A549 treated with GW870086 at 1 μM for 4 hours (cell line): Measurements from ENCODE around the gene TSFM. TPM values are rescaled to one million over a fixed set of nuclear protein-coding genes. Genes with fewer than 3 reads are reported as not detected.

ENCODE experiments used
- total RNA-seq: library from RNA; stranded (reverse); fragments of 200-300 nt; extraction: Qiagen RNA extraction; gene quantifications from 5 replicates; pipeline ENCODE4 v1.2.3, GENCODE V29; 2022; ENCODE audit warnings: low read depth

TSFM gene
- total RNA-seq, result 64.0 to 86.3 TPM (median 72.3 TPM) in 5 replicates

DNA sequence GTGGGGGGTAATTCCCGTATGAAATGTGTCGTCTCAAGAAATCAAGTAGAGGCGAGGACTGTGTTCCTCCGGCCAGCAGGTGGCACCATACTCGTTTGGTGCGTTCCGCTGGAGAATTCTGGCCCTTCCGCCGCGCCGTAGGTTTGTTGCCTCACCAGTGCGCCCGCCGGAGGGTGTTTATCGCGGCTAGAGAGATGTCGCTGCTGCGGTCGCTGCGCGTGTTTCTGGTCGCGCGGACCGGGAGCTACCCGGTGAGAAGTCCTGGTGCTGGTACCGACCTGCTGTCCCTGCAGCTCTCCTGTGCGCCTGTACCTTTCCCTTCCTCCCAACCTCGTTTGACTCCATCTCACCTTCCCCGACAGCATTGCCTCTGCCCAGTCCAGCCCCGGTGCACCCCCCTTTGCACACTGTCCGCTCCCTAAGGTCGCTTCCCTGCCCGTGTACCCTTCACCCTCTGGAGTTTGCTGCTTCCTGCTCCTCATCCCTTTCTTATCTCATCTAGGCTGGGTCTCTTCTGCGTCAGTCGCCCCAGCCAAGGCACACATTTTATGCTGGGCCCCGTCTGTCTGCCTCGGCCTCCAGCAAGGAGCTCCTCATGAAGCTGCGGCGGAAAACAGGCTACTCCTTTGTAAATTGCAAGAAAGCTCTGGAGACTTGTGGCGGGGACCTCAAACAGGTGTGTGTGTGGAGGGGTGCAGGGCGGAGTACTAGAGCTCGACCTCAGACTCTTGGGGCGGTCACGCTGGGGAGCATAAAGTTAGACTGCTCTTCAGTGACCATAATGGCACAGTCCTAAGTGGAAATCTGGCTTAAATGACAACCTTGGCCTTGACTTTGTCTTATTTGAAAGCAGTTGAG, at the start of gene TSFM:
TSS of gene TSFM (plus strand) at position 180 of the 858 bp plus-strand sequence. CDS start at position 195, 15 bp downstream.

GRCh38 chr12:57738661-57739237, 43.8 kb upstream of the TSFM start, which contains the start of gene AGAP2:
Gene AGAP2 (minus strand): TSS chr12:57738742. CDS start chr12:57738246, 496 bp downstream.

GRCh38 chr12:57744777-57745484, 37.7 kb upstream of the TSFM start, which contains the start of gene TSPAN31:
Gene TSPAN31 (plus strand): TSS chr12:57745039. CDS start chr12:57745155, 116 bp downstream.

DNA sequence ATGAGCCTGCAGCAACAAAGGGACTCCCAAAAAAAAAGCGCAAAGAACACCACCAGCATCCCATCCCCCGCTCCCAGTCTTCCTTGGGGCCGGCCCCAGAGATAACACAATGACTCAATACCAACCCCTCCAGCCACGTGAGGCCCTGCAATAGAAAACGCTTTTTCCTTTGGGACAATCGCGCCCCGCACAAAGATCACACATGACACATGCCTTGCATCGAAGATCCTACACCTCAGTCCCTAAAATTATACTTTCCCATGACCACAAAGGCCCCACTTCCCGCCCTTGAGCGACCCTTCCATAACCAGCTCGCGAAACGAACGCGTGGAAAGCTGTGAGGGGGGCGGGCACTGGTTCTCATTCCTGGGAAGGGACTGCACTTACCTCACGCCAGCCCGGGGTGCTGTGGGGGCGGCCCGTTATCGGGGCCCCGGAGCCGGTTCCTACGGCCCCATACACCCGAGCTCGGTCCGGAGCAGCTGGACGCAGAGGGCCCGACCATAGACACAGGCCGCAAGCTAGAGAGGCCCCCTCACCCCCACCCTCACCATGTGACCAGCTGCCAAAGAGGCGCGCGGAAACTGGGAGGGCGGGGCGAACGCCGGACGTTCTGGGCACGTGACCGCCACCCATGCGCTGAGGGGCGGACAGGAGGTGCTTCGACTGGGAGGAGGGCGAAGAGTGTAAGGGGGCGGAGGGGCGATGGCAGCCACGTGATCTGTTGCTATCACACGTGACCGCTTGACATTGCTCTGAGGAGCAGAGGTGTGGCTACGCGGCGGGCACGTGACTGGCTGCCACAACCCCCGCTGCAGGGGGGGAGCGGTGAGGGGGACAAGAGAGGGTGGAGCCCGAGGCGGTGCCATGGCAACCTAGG, 30.6 kb upstream of the TSFM start, which contains the start of gene CDK4:
TSS of gene CDK4 (minus strand) at position 523 of the 880 bp plus-strand sequence. CDS start 593 bp downstream, outside the sequence.

DNA sequence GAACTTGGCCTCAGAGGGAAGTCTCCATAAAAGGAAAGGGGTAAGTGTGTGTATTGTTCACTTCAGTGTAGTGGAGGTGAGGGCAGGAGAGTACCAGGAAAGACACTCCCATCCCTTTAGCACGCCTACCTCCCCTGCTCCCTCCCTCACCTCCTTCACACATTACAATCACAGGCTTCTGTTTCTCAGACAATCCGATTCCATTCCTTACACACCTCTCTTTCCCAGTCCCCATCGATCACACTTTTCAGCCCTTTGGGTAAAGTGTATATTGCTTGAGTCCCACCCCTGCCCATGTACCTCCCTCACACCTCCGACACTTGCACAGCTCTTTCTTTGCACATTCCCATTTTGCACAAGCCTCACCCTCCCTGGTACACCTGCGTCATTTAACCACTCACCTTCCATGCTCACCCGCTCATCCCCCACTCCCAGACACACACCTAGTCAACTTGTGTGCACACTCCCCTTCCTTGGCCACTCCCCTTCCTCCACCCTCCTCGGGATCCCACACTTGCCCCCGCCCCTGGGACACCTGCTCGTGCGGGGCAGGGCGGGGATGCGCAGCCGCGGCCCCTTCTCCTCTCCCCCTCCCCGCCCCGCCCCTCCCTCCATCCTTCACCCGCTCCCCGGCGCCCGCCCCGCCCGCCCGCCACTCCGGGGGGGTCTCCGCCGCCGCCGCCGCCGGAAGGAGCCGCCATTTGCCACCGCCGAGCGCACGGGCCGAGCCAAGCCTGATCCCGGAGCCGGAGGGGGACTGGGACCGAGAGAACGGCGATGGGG, 28.0 kb upstream of the TSFM start, which contains the start of gene MARCHF9:
TSS of gene MARCHF9 (plus strand) at position 693 of the 783 bp plus-strand sequence. CDS start 426 bp downstream, outside the sequence.

GRCh38 chr12:57766464-57767304, 15.9 kb upstream of the TSFM start, which contains the start of gene CYP27B1:
Gene CYP27B1 (minus strand): TSS chr12:57767078. CDS start chr12:57767041, 37 bp downstream.

GRCh38 chr12:57771873-57772428, 10.6 kb upstream of the TSFM start, which contains the start of gene METTL1:
Gene METTL1 (minus strand): TSS chr12:57772105. CDS start chr12:57772083, 22 bp downstream.

DNA sequence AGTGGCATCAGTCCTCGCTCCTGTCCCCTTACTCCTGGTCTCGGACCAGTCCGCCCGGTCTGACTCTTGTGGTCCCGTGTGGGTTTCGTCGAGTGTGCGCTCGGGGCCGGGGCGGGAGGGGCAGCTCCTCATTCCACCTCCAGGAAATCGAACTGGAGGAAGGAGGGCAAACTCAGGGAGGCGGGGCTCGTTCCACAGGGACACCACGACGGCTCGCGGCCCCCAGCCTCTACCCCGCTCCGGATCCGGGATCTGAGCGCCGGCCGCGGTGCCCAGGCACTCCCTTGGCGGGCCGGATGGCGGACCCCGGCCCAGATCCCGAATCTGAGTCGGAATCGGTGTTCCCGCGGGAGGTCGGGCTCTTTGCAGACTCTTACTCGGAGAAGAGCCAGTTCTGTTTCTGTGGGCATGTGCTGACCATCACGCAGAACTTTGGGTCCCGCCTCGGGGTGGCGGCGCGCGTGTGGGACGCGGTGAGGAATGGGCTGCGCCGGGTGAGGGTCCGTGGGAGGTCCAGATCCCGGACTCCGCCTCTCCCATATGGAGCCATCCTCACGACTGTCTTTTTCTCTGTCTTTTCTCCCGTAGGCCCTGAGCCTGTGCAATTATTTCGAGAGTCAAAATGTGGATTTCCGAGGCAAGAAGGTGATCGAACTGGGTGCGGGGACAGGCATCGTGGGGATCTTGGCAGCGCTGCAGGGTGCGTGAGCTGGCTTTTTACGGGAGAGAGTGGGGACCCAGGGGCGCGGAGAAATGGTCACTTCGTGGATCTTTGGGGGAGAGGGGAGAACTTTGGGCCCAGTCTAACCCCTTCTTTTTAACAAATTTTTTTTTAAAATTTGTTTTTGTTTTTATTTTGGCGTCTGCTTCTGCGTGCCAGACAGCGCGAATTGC, 9.9 kb upstream of the TSFM start, which contains the start of gene EEF1AKMT3:
TSS of gene EEF1AKMT3 (plus strand) at position 186 of the 894 bp plus-strand sequence. CDS start at position 297, 111 bp downstream.

GRCh38 chr12:57846577-57847319, 64.2 kb downstream of the TSFM start, which contains the start of gene CTDSP2:
Gene CTDSP2 (minus strand): TSS chr12:57846729. CDS start chr12:57846435, 294 bp downstream.

Other genes starting within 250 kb of the TSFM start
- gene DCTN2, start 235.6 kb upstream of the TSFM start, total RNA-seq, result 105 to 158 TPM (median 121 TPM) in 5 replicates
- 0.19 to 0.48 TPM (median 0.29 TPM) in 5 replicates for gene KIF5A, start 232.7 kb upstream of the TSFM start, total RNA-seq
- 40.5 to 45.1 TPM (median 43.9 TPM) in 5 replicates for gene PIP4K2C, start 191.6 kb upstream of the TSFM start, total RNA-seq
- 16.4 to 18.8 TPM (median 18.7 TPM) in 5 replicates for gene DTX3, start 178.0 kb upstream of the TSFM start, total RNA-seq
- gene ARHGEF25, start 171.4 kb upstream of the TSFM start, total RNA-seq, result 4.2 to 6.2 TPM (median 5.7 TPM) in 5 replicates
- gene B4GALNT1, start 149.6 kb upstream of the TSFM start, total RNA-seq, result 34.5 to 48.1 TPM (median 42.6 TPM) in 5 replicates
- gene OS9, start 88.7 kb upstream of the TSFM start, total RNA-seq, result 110 to 118 TPM (median 113 TPM) in 5 replicates
- 0.03 to 0.16 TPM (median 0.14 TPM) in 4 of 5 replicates, not detected in the other for gene AGAP2, start 44.0 kb upstream of the TSFM start, total RNA-seq
- 15.5 to 19.6 TPM (median 17.2 TPM) in 5 replicates for gene TSPAN31, start 37.7 kb upstream of the TSFM start, total RNA-seq
- gene CDK4, start 30.5 kb upstream of the TSFM start, total RNA-seq, result 237 to 291 TPM (median 246 TPM) in 5 replicates
- gene MARCHF9, start 27.7 kb upstream of the TSFM start, total RNA-seq, result 5.5 to 7.7 TPM (median 6.9 TPM) in 5 replicates
- 1.7 to 2.4 TPM (median 2.2 TPM) in 5 replicates for gene CYP27B1, start 15.7 kb upstream of the TSFM start, total RNA-seq
- gene METTL1, start 10.7 kb upstream of the TSFM start, total RNA-seq, result 47.0 to 58.3 TPM (median 51.6 TPM) in 5 replicates
- gene EEF1AKMT3, start 10.2 kb upstream of the TSFM start, total RNA-seq, result 4.8 to 6.8 TPM (median 5.0 TPM) in 5 replicates
- gene AVIL, start 35.9 kb downstream of the TSFM start, total RNA-seq, result 0.39 to 0.67 TPM (median 0.62 TPM) in 5 replicates
- 36.8 to 50.5 TPM (median 46.0 TPM) in 5 replicates for gene CTDSP2, start 63.9 kb downstream of the TSFM start, total RNA-seq
- 3.7 to 6.4 TPM (median 4.9 TPM) in 5 replicates for gene ATP23, start 158.8 kb downstream of the TSFM start, total RNA-seq